Endothelial cell of umbilical vein (primary cell): ENCODE results near the gene DMPK.
"Not testable (repeated sequence)": the region's sequence is repeated elsewhere in the genome, so short reads cannot be mapped to it uniquely, and the experiment has no call there.

Experiments used
- EZH2 ChIP-seq: IDR thresholded peaks from 2 replicates; pipeline ENCODE4 v1.6.1; 2012; ENCODE audit warnings: borderline replicate concordance, low read depth, mild to moderate bottlenecking, moderate library complexity, low read length, inconsistent platforms; ENCODE audit not compliant: severe bottlenecking
- FOS ChIP-seq: IDR thresholded peaks from 2 replicates; pipeline ENCODE4 v1.6.1; 2011; ENCODE audit warnings: mild to moderate bottlenecking, low read length, moderate library complexity, borderline replicate concordance; ENCODE audit not compliant: insufficient read depth
- JUN ChIP-seq: IDR thresholded peaks from 2 replicates; pipeline ENCODE4 v1.6.1; 2011; ENCODE audit warnings: borderline replicate concordance, low read depth; ENCODE audit not compliant: insufficient read length, insufficient read depth
- MYC ChIP-seq: IDR thresholded peaks from one replicate; pipeline ENCODE4 v1.6.1; 2011; ENCODE audit warnings: mild to moderate bottlenecking, low read depth, low read length
- POLR2A ChIP-seq: IDR thresholded peaks from 2 replicates; pipeline ENCODE4 v1.6.1; 2012; ENCODE audit warnings: low read depth, mild to moderate bottlenecking, control low read depth, low read length
- POLR2AphosphoS5 ChIP-seq: IDR thresholded peaks from 2 replicates; pipeline ENCODE4 v1.6.1; 2012; ENCODE audit warnings: low read depth, mild to moderate bottlenecking, control low read depth, low read length, moderate library complexity; ENCODE audit not compliant: insufficient read depth
- TF ChIP-seq, protein P1 (sequence below), 2 donors: IDR thresholded peaks; 1 replicate in 1 of 2; 2 replicates in 1 of 2; pipeline ENCODE4 v1.5.1; 2011; ENCODE audit warnings: low read length in 2 of 2, mild to moderate bottlenecking in 2 of 2, moderate library complexity in 2 of 2, control low read depth in 1 of 2, inconsistent platforms in 1 of 2, low read depth in 1 of 2; ENCODE audit not compliant: insufficient read depth in 1 of 2; ENCODE audit errors: extremely low read depth in 1 of 2
- TF ChIP-seq, protein P2 (sequence below): IDR thresholded peaks from 2 replicates; pipeline ENCODE4 v1.6.1; 2011; ENCODE audit not compliant: insufficient read depth, insufficient read length

DNA sequence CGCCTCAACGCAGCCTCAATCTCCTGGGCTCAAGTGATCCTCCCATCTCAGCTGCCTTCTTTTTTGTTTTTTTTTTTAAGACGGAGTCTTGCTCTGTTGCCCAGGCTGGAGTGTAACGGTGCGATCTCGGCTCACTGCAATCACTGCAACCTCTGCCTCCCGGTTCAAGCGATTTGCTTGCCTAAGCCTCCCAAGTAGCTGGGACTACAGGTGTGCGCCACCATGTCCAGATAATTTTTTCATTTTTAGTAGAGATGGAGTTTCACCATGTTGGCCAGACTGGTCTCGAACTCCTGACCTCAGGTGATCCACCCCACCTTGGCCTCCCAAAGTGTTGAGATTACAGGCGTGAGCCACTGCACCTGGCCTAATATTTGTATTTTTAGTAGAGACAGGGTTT, 62.2 kb downstream of the DMPK start:
- not testable (repeated sequence) for TF ChIP-seq POLR2A, EZH2, POLR2AphosphoS5, MYC, JUN, FOS
- TF ChIP-seq, protein P1, sequence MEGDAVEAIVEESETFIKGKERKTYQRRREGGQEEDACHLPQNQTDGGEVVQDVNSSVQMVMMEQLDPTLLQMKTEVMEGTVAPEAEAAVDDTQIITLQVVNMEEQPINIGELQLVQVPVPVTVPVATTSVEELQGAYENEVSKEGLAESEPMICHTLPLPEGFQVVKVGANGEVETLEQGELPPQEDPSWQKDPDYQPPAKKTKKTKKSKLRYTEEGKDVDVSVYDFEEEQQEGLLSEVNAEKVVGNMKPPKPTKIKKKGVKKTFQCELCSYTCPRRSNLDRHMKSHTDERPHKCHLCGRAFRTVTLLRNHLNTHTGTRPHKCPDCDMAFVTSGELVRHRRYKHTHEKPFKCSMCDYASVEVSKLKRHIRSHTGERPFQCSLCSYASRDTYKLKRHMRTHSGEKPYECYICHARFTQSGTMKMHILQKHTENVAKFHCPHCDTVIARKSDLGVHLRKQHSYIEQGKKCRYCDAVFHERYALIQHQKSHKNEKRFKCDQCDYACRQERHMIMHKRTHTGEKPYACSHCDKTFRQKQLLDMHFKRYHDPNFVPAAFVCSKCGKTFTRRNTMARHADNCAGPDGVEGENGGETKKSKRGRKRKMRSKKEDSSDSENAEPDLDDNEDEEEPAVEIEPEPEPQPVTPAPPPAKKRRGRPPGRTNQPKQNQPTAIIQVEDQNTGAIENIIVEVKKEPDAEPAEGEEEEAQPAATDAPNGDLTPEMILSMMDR (IDR thresholded peaks at IDR 0.05; ENCODE audit: extremely low read depth in 1 of 2, insufficient read depth in 1 of 2, low read depth in 1 of 2, low read length in 2 of 2), result not testable (repeated sequence)
- TF ChIP-seq, protein P2, sequence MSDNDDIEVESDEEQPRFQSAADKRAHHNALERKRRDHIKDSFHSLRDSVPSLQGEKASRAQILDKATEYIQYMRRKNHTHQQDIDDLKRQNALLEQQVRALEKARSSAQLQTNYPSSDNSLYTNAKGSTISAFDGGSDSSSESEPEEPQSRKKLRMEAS, result not testable (repeated sequence)
